ENCODE results near the gene CARNS1.

DNA sequence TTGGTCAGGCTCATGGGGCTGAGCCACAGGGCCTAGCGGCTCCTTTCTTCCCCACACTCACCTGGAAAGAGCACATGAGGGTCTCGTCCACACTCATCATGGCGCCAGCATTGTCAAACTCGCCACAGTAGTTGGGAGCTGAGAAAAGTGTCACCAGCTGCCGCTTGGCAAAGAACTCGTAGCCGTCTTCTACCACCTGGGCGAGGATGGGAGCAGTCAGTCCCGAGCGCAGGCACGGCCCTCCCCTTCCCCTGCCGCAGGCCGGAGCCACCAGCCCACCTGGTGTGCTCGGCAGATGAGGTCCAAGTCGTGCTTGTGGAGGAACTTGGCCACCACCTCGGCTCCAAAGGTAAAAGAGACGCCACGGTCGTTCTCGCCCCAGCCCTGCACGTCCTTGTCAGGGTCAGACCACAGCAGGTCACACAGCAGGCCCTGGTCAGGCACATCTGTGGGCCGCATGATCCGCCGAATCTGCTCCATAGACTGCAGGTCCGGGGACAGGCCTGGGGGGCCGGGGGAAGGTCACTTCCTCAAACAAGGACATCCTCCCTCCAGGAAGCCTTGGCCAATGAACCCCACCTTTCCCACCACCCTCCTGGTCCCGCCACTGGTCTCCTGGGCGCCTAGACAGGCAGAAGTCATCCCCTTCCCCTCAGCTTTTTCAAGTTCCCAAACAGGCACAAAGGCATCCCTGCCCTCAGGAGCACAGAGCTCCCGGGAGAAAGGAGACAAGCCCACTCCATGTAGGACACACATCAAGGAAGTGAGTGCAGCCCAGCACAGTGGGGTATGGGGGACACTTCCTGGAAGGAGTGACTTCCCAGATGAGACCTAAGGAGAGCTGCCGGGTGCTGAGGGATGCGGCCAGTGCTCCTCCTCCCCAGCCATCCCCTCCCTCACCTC, 16.6 kb upstream of the CARNS1 start:
- TF ChIP-seq CTCF (IDR thresholded peaks at IDR 0.05; ENCODE audit: poor library complexity, severe bottlenecking) (no peak), EZH2 (IDR thresholded peaks at IDR 0.05; ENCODE audit: borderline replicate concordance, insufficient read depth, low read length, poor library complexity, severe bottlenecking) (no peak), POLR2AphosphoS5 (IDR thresholded peaks at IDR 0.05) (no peak), EP300 (conservative IDR thresholded peaks at IDR 0.05; ENCODE audit: poor library complexity, severe bottlenecking) (no peak), MXI1 (conservative IDR thresholded peaks at IDR 0.05; ENCODE audit: poor library complexity, severe bottlenecking) (no peak), TAF1 (IDR thresholded peaks at IDR 0.05; ENCODE audit: low read depth) (no peak)

Data from neural cell (in vitro differentiated cells).